Fibroblast of upper back skin (primary cell): ENCODE data around the gene CPEB1.

Experiments
- DNase-seq: peaks from one replicate; pipeline ENCODE4 v3.0.0-alpha.2; 2013

CPEB1 gene

GRCh38 chr15:82647045-82647834 is at the start of gene CPEB1:
Gene CPEB1, minus strand, starts transcription at chr15:82647363. Its CDS starts 18,904 bp downstream, at chr15:82628459.
- peak; percentile 4 for DNase-seq

DNA sequence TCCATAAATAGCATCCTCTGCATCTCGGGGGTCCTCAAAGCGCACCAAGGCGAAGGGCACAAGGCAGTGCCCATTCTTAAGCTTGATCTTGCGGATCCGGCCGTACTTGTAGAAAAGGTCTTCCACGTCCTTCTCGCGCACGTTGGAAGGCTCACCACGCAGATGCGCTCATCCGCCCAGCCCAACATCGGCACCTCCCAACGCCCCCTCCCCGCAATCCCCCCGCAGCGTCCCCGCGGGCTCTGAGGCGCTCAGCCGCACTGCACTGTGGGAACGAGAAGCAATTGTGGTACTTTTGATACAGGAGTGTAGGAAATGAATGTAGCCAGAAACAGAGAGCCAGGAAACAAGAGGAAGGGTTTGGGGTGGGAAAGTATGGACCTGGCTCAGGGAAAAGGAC is 45.0 kb upstream of the CPEB1 start:
- DNase-seq: no peak

GRCh38 chr15:82689147-82689546 is 42.0 kb upstream of the CPEB1 start:
- DNase-seq: no peak

DNA sequence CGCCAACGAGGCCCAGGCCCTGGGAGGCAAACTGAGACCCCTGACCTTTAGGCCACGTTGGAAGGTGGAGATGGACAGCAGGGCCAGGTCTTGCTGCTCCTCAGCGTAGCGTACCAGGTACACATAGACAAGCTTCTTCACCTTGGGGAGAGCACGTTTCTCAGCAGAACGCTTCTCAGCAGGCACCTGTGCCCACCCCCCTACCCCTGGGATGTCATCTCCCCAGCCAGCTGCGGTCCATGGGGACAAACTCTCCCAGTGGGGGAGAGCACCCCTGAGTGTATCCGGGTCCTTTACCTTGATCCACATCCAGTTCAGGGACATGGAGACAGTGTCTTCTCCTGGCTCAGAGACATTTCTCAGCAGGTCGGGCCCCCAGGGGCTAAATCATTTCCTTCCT is 41.5 kb upstream of the CPEB1 start:
- no peak for DNase-seq

DNA sequence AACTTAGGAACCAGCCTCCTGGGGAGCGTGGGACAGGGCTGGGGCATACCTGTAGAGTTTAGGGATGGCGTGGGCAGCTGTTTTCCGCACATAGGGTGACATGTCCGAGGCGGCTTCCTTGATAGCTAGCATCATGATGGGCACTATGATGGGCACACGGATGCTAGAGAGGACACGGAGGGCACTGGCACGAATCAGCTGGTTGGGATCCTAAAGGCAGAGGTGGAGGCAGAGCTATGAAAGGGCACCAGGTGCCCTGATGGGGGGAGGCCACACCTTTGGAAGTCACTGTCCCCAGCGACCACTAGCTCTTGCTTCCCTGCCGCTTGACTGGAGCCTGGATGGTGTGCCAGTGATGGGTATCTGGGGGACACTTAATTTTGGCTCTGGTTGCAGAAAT is 34.2 kb upstream of the CPEB1 start:
- no peak for DNase-seq

- no peak for DNase-seq
Measured at GRCh38 chr15:82680200-82681102, 33.3 kb upstream of the CPEB1 start.

DNA sequence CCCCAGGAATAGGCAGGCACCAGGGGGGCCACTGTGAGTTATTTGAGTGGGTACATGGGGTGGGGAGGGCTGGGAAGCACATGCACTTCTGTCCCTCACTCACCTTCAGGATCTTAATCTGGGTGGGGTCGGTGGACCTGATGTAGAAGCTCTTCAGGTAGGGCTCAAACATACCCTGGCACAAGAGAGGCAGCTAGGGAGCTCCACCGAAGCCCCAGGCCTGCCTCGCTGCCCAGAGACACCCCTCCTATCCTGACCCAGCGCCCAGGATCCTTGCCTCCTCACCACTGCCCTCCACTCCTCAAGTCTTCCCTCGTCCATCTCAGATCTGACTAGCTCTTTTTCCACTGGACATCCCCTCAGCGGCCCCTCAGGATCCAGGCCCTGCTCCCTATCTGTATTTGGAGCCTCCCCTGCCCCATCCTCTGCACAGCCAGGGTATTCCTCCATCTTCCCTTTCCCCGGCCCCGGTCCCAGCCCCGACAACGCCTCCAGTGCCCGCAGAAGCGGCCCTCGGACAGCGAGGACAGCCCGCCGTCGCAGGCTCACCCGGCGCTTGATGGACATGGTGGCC is 32.5 kb upstream of the CPEB1 start:
- no peak for DNase-seq

- DNase-seq: no peak
Measured at GRCh38 chr15:82677720-82678323, 30.7 kb upstream of the CPEB1 start.

DNA sequence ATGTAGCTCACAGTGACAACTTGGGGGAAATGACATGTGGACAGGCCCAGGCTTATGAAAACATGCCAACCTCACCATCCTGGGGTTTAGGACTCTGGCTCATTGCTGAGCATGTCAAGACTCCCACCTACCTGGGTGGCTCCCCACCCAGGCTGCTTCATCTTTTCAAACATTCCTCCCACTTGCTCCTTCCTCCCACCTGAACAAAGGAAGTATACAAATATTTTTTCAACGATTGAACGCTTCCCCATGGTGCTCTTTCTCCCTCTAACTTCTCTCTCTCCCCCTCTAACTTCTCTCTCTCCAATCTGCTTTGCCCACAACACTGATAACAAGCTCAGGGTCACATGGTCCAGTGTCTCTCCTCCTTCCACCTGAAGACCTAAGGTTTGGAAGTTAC is 27.7 kb upstream of the CPEB1 start:
- no peak for DNase-seq

DNA sequence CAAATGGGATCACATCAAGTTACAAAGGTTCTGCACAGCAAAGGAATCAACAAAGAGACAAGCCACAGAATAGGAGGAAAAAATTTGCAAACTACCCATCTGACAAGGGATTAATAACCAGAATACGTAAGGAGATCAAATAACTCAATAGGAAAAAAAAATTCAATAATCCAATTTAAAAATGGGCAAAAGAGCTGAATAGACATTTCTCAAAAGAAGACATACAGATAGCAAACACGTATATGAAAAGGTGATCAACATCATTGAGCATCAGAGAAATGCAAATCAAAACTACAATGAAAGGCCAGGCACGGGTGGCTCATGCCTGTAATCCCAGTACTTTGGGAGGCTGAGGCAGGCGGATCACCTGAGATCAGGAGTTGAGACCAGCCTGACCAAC is 23.5 kb upstream of the CPEB1 start:
- no peak for DNase-seq

- DNase-seq: no peak
Measured at GRCh38 chr15:82666606-82667005, 19.4 kb upstream of the CPEB1 start.

GRCh38 chr15:82664021-82664420 is 16.9 kb upstream of the CPEB1 start:
- DNase-seq: no peak

GRCh38 chr15:82663186-82663600 is 16.0 kb upstream of the CPEB1 start:
- peak; percentile 50 for DNase-seq

DNA sequence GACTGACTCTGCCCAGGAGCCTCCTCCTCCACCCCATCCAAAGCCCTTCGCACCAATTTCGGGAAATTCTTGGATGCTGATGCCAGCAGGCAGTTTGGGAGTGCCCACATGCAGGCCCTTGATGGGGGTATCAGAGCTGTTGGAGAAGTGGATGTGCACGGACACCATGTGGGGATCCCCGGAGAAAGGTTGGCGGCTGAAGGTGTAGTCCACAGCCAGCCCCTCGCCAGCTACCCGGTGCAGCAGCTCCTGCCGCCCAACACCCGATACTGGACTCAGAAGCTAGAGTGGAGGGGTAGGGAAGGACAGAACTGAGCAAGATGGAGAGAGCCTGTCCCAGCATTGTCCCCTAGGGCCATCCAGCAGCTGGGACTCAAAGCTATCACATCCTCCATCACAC is 15.5 kb upstream of the CPEB1 start:
- no peak for DNase-seq

DNA sequence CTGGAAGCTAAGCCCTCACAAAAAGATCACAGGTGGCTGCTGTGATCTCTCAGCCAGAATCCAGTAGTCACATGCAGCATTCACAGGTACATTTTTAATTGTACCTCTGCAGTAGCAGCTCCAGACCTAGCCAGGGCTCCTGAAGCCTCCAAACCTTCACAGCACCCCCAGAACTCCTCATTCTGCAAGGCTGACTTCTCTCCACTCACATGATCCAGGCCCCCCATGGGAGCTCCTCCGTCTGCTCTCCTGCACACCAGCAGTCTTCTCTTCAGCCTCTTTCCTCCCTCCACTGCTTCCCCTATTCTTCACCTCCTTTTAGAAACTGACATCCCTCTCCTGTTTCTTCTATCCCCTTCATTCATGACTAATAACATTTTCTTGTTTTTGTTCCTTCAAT is 13.2 kb upstream of the CPEB1 start:
- no peak for DNase-seq

DNA sequence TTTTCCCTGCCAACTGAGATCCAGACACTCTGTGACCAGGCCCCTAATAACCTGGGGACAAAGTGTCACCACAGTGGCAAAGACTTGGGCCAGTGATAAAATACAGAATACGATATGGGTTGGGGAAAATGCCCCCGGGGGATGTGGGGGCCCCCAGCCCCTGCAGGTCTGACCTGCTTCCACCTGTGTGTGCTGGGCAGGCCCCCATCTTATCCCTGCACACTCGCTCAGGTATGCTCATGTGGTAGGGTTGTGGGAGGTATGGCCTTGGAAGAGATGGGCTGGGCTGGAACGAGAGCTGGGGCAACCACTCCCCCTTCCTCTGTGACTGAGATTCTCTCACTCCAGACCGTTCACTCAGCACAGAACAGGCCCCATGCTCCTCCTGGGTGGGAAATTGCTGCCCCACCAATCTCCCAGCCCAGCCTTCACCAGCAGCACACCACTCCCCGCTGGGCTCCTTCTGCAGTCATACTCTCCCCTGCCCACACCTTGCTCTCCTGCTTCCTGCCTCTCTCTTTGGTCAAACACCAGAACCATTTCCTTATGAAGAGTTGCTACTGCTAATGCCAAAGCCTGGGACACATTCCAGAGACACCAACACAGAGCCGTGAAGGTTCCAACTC is 9.6 kb upstream of the CPEB1 start:
- no peak for DNase-seq

DNA sequence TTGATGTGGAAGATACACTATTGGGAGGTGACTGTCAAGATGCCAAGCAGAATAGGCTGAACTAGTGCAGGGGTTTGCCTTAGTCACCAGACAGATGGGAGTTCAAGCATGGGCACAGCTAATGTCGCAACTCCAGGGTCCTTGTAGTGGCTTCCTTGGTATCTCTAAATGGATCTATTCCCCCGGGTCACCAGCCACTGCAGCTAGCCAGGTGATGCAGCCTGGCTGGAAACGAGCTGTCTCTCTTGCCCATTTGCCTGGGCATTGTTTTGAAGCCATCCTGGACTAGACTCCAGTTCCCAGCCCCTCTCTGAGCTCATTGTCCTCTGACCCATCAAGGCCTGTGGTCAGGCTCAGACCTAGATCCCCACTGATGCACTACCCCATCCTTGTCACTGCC is 8.4 kb upstream of the CPEB1 start:
- DNase-seq: no peak

DNA sequence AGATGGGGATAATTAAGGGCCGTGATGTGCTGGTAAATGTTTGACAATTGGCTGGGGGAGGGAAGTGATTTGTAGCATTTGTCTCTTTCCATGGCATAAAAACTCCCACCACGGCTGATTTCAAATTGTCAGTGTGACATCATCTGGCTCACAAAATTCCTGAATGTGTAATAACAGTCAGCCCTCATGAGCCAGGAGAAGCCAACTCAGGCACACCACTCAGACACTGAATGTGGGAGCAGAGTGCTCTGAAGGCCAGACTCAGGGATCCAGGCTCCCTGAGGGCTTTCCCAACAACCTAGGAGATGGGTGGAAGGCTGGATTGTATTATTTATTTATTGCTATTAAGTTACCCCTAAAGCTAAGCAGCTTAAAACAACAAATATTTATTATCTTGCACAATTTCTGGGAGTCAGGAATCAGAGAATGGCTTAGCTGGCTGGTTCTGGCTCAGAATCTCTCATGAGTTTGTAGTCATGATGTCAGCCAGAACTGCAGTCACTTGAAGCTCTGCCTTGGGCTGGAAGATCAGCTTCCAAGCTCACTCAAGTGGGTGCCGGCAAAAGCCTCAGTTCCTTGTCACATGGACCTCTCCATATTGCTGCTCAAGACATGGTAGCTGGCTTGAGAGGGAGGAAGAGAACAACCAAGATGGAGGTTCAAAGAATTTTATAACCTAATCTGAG is 6.5 kb upstream of the CPEB1 start:
- no peak for DNase-seq

DNA sequence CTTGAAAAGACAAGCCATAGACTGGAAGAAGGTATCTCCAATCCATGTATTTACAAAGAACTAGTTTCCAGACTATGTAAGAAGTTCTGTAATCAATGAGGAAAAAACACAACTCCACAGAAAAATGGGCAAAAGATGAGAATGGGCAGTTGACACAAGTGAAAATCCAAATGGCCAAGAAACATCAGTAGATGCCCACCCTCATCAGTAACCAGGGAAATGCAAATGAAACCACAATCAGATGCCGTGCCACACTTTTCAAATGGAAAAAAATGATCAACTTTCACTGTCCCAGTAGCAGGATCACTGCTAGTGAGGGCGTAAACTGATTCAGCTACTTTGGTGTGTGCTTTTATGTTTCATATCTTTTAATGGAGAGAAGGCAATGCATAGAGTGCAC is 4.5 kb upstream of the CPEB1 start:
- no peak for DNase-seq

DNA sequence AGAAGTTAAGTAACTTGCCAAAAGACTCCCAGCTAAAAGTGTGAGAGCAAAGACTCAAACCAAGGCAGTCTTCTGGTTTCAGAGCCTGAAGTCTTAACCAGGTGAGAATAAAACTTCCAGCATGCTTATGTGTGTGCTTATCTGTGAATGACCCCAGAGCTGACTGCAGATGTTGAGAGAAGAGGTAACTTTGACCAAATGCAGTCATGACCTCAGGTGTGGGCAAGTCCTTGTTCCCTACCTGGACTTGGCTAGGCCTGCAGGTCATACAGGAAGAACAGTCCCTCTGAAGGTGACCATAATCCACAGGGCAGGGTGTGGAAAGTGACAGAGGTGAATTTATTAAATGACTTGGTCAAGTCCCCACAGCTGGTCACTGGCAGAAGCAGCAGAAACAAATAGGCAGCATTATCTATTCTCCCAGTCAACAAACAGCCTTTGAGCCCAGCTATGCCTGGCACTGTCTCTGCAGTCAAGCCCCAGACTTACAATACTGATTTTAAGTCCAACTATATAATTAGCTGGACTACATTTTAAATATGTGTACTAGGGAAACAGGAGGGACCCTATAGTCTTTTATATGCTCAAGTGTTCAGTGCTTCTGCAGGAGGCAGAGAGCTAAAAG is 3.0 kb upstream of the CPEB1 start:
- no peak for DNase-seq

DNA sequence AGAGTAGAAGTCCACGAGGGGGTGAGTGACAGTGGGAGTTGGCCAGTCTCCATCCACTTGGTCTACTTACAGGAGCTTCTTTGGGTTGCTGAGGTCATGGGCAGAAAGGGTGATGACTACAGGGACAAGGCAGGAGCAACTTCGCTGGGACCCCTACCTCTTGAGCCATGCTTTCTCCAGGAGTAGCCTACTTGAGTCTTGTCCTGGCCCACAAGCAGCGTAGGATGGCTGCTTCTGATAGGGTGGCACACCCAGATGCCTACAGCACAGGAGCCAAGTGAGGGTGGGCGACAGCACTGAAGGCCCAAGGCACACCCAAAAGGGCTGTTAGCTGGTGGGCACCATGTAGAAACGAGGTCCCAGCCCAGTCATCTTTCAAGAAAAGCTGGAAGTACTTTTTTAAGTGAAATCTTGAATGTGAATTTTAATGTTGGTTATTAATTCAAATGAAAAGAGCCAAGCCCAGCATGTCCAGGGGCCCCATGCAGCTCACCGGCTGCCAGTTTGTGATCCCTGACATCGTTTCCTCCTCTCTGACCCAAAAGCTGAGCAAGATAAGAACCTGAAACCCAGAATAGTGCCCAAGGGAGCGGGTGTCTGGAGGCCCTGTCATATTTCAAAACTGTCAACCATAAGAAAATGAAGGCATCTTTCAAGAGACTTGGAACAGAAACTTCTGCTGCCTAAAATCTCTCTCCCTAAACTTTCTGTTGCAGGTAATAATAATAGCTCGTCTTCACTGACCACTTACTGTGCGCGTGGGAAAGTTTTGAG is 2.2 kb upstream of the CPEB1 start:
- DNase-seq: no peak
